Lung (tissue), 16 donors: ENCODE results near the gene SLC2A10. TPM values are rescaled to one million over a fixed set of nuclear protein-coding genes. Genes with fewer than 3 reads are reported as not detected.
A peak's percentile ranks its signal among the peaks of the same experiment; 100 is the strongest.

Source experiments
- ATAC-seq: fragments of 200-7000 bp; cut with Tn5 transposase; one replicate; pipeline ENCODE4 v1.9.1; 2020; ENCODE audit warnings: moderate number of reproducible peaks; ENCODE audit not compliant: insufficient read depth, low FRiP score
- DNase-seq, 3 donors: peaks; one replicate each; pipeline ENCODE4 v3.0.0-alpha.2; 2013 to 2017
- H3K27ac ChIP-seq, 2 donors: one replicate each; pipeline ENCODE4 v1.5.1; 2013; ENCODE audit warnings: mild to moderate bottlenecking in 2 of 2, moderate library complexity in 2 of 2, control low read depth in 1 of 2, inconsistent platforms in 1 of 2, low read depth in 1 of 2, low read length in 1 of 2
- H3K27me3 ChIP-seq, 3 donors: one replicate each; pipeline ENCODE4 v1.5.1; 2013; ENCODE audit warnings: low read length in 2 of 3; ENCODE audit not compliant: control insufficient read depth in 3 of 3, insufficient read depth in 3 of 3
- H3K36me3 ChIP-seq, 4 donors: one replicate each; pipeline ENCODE4 v1.5.1; 2013; ENCODE audit warnings: low read length in 4 of 4, mild to moderate bottlenecking in 1 of 4, moderate library complexity in 1 of 4; ENCODE audit not compliant: control insufficient read depth in 4 of 4, insufficient read depth in 4 of 4
- H3K4me1 ChIP-seq, 5 donors: one replicate each; pipeline ENCODE4 v1.5.1; 2013; ENCODE audit warnings: low read length in 5 of 5, mild to moderate bottlenecking in 2 of 5, moderate library complexity in 1 of 5; ENCODE audit not compliant: control insufficient read depth in 5 of 5, insufficient read depth in 5 of 5
- H3K4me3 ChIP-seq: one replicate; pipeline ENCODE4 v1.5.1; 2013; ENCODE audit warnings: mild to moderate bottlenecking, control low read depth, moderate library complexity
- H3K9ac ChIP-seq, 2 donors: one replicate each; pipeline ENCODE4 v1.5.1; 2013; ENCODE audit warnings: low read length in 2 of 2, control low read depth in 1 of 2; ENCODE audit not compliant: insufficient read depth in 1 of 2
- H3K9me3 ChIP-seq, 4 donors: one replicate each; pipeline ENCODE4 v1.5.1; 2013; ENCODE audit warnings: low read length in 3 of 4, mild to moderate bottlenecking in 1 of 4, moderate library complexity in 1 of 4; ENCODE audit not compliant: control insufficient read depth in 4 of 4, insufficient read depth in 3 of 4
- CTCF ChIP-seq: IDR thresholded peaks from 2 replicates; pipeline ENCODE4 v1.5.1; 2012; ENCODE audit warnings: mild to moderate bottlenecking; ENCODE audit errors: control extremely low read depth, extremely low read depth
- WGBS, 2 donors: extraction: QIAGEN DNeasy Blood & Tissue Kit; methylation state at CpG; one replicate each; pipeline ENCODE4 v1.1.7; 2013; 5-methylcytosine and 5-hydroxymethylcytosine counted together
- long read RNA-seq, 5 donors: transcript quantifications; one replicate each; lab custom pipeline, GENCODE V29; 2026
- polyA plus RNA-seq, 2 donors: library from polyadenylated mRNA; stranded (reverse); fragments of 200-250 nt; gene quantifications; one replicate each; pipeline ENCODE4 v1.2.1, GENCODE V29; 2013
- total RNA-seq, 2 donors: library from RNA; depleted of rRNA in 1 of 2; stranded (reverse); fragments of >200 nt in 1 of 2; gene quantifications; one replicate each; pipeline ENCODE4 v1.2.1, GENCODE V29; 2014 to 2021
- donor health status: control.
- donor health status: control.
- donor health status: Bipolar disorder and iron deficiency.
- donor health status: healthy.
- donor health status: DM: yes; HTN: yes; CAD: no.

SLC2A10 gene
- total RNA-seq = 10 to 100 TPM; 16.1 to 20.6 TPM
- 1 to 10 TPM; 7.4 to 8.0 TPM for polyA plus RNA-seq
- long read RNA-seq, donor 1, full-length matches to known transcripts = 10 of 10 reads
- long read RNA-seq, donor 1, partial matches to known transcripts = 0 of 10 reads
- long read RNA-seq, donor 1, other reads (novel, unspliced or antisense) = 0 of 10 reads
- long read RNA-seq, donor 2 = 0 reads
- long read RNA-seq, donor 3 = 0 reads
- long read RNA-seq, donor 4, full-length matches to known transcripts = 2 of 10 reads
- long read RNA-seq, donor 4, partial matches to known transcripts = 8 of 10 reads
- long read RNA-seq, donor 4, other reads (novel, unspliced or antisense) = 0 of 10 reads
- long read RNA-seq, donor 5, full-length matches to known transcripts = 5 of 34 reads
- long read RNA-seq, donor 5, partial matches to known transcripts = 29 of 34 reads
- long read RNA-seq, donor 5, other reads (novel, unspliced or antisense) = 0 of 34 reads

DNA sequence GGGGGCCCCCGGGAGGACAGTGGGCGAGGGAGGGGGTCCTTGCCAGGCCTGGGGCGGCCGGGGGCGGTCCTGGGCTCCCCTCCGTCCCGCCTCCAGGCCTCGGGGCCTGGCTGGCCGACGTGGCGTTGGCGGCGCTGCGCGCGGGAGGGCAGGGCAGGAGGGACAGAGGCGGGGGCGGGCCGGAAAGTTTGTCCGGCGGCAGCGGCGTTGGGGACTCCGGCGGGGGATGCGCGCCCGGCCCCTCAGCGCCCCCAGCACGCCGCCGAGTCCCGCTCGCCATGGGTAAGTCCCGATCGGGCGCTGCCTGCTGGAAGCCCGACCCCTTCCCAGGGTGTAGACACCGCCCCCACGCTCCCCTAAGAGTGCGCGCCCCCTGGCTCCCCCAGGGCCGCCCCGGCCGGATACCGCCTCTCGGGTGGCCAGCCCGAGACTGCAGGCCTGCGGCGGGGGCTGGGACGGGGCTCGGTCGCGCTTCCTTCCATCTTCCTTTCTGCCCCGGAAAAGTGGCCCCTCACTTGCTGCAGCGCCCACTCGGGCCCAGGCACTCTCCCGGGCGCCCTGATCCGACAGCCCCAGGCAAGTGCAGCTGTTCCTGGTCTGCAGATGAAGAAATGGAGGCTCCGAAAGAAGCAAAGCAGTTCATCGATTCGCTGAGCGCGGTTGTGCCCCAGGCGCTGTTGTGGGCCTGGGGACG, at the start of gene SLC2A10:
Gene SLC2A10, plus strand, starts transcription at position 191 of the 694 bp plus-strand sequence. Its CDS starts 88 bp downstream, at position 279.
- DNase-seq = peak; percentile 88 to 91 (median 89)
- no peaks in the 10 kb centered on the region for H3K27me3 ChIP-seq
- H3K27ac ChIP-seq = peak within 1 kb of the TSS in 1 of 2 donors; percentile 75
- H3K4me3 ChIP-seq = peak within 1 kb of the TSS; percentile 64
- peaks cover 0 to 7% (median under 1%) of the 10 kb centered on the region in 4 donors for H3K36me3 ChIP-seq
- peaks cover 0 to 18% (median 10%) of the 10 kb centered on the region in 5 donors for H3K4me1 ChIP-seq
- TF ChIP-seq CTCF = no peak
- 1 to 3% methylated on average over 19 to 67 of the region's 67 CpGs for WGBS, 2 donors
- H3K9me3 ChIP-seq = peaks cover 0 to 3% (median 0%) of the 10 kb centered on the region in 4 donors
- peak within 1 kb of the TSS; percentile 84 to 87 for H3K9ac ChIP-seq
- ATAC-seq = peak; percentile 61

GRCh38 chr20:46660487-46660886, 49.0 kb upstream of the SLC2A10 start:
- no peak for TF ChIP-seq CTCF
- 92 to 93% methylated on average over 4 of the region's 4 CpGs for WGBS, 2 donors
- no peaks in the 10 kb centered on the region for H3K27me3 ChIP-seq
- peaks cover 0 to 2% (median 0%) of the 10 kb centered on the region in 4 donors for H3K36me3 ChIP-seq
- no peak overlapping the region for H3K9ac ChIP-seq
- ATAC-seq (no peak), DNase-seq (no peak)
- H3K4me3 ChIP-seq = no peak overlapping the region
- H3K9me3 ChIP-seq = peaks cover 0 to 6% (median under 1%) of the 10 kb centered on the region in 4 donors
- H3K27ac ChIP-seq = no peak overlapping the region
- no peaks in the 10 kb centered on the region for H3K4me1 ChIP-seq

DNA sequence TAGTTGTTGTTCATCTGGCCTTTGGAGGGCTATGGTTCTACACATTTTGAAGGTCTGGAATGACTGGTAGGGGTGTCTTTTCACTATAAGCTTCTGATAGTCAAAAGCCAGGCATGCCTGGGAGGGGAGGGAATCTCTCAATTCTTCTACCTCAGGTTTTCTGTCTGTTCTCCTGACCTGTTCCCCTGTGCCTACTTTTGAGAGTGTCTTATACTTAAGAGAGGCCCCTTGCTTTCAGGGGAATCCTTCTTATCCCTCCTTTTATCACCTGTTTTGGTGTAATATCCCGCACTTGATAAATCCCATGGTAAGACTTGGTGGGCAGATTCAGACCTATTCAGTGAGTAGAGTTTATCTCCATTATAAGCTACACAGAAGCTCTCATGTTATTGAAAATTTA, 47.8 kb upstream of the SLC2A10 start:
- no peaks in the 10 kb centered on the region for H3K27me3 ChIP-seq
- no peaks in the 10 kb centered on the region for H3K4me1 ChIP-seq
- no peak for TF ChIP-seq CTCF
- 96 to 100% methylated on average over 1 of the region's 1 CpG for WGBS, 2 donors
- H3K4me3 ChIP-seq = no peak overlapping the region
- no peak overlapping the region for H3K9ac ChIP-seq
- H3K9me3 ChIP-seq = peaks cover 0 to 6% (median under 1%) of the 10 kb centered on the region in 4 donors
- ATAC-seq = no peak
- H3K27ac ChIP-seq = no peak overlapping the region
- DNase-seq = no peak
- H3K36me3 ChIP-seq = peaks cover 0 to 3% (median 1%) of the 10 kb centered on the region in 4 donors
